ENCODE measurements around the gene TEX36.
"Not testable (repeated sequence)": the region's sequence is repeated elsewhere in the genome, so short reads cannot be mapped to it uniquely, and the experiment has no call there.

TEX36 gene

DNA sequence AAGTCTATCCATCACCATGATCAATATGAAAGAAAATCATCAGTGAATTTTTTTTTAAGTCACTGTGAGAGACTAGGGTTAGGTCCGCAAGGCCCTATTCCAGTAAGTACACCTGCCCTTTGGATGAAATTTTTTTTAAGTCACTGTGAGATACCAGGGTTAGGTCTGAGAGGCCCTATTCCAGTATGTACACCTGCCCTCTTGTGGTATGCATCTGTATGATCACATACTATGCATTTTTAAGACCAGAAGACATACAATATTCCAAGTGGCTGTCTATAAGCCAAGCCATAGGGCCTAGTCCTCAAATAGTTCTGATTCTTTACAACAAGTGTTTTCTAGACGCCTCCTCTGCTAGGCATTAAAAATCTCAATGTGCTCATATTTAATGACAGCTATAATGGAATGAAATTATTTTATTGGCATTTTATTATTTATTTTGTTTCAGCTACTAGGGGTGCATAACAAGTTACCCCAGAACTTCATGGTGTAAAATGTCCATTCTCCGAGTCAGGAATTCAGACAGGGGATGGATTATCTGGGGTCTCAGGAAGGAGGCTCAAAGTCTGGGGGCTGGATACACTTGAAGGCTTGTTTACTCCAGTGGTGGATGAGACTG, 53.1 kb downstream of the TEX36 start:
- peak; percentile 21 for DNase-seq (ENCODE audit: low spot score)

GRCh38 chr10:125628104-125629049, 54.6 kb downstream of the TEX36 start:
- no peak for DNase-seq (ENCODE audit: low spot score)

- no peak for DNase-seq (ENCODE audit: low spot score)
Observed at GRCh38 chr10:125627646-125628045, 55.3 kb downstream of the TEX36 start.

GRCh38 chr10:125626671-125627070, 56.3 kb downstream of the TEX36 start:
- no peak for DNase-seq (ENCODE audit: low spot score)

GRCh38 chr10:125625586-125625985, 57.4 kb downstream of the TEX36 start:
- DNase-seq (ENCODE audit: low spot score): no peak

- DNase-seq (ENCODE audit: low spot score): no peak
Observed at GRCh38 chr10:125624800-125625199, 58.2 kb downstream of the TEX36 start.

DNA sequence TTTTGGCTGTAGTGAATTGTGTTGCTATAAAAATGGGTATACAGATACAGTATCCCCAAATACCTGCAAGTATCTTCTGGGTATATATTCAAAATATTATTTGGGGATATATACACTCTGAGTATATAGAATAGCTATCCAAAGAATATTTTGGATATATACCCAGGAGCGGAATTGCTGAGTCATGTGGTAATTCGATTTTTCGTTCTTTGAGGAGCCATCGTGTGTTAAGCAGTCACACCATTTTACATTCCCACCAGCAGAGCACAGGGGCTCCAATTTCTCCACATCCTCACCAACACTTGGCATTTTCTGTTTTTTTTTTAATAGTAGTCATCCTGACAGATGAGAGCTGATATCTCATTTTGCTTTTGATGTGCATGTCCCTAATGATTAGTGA, 61.9 kb downstream of the TEX36 start:
- no peak for DNase-seq (ENCODE audit: low spot score)

- no peak for DNase-seq (ENCODE audit: low spot score)
Observed at GRCh38 chr10:125620401-125620800, 62.6 kb downstream of the TEX36 start.

DNA sequence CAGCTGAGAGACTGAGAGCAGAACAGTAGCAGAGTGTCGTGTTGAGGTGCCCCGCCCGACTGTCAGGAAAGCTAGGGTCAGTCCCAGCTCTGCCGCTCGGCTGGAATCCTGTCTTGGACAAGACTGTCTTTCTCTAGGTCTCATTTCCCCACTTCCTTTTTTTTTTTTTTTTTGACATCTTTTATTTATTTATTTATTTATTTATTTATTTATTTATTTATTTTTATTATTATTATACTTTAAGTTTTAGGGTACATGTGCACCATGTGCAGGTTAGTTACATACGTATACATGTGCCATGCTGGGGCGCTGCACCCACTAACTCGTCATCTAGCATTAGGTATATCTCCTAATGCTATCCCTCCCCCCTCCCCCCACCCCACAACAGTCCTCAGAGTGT, 69.9 kb downstream of the TEX36 start:
- DNase-seq (ENCODE audit: low spot score): not testable (repeated sequence)

- DNase-seq (ENCODE audit: low spot score): no peak
Observed at GRCh38 chr10:125611756-125612155, 71.2 kb downstream of the TEX36 start.

GRCh38 chr10:125611216-125611615, 71.7 kb downstream of the TEX36 start:
- DNase-seq (ENCODE audit: low spot score): no peak

- no peak for DNase-seq (ENCODE audit: low spot score)
Observed at GRCh38 chr10:125609859-125610258, 73.1 kb downstream of the TEX36 start.

GRCh38 chr10:125608474-125608873, 74.5 kb downstream of the TEX36 start:
- no peak for DNase-seq (ENCODE audit: low spot score)

GRCh38 chr10:125607689-125608290, 75.2 kb downstream of the TEX36 start:
- DNase-seq (ENCODE audit: low spot score): no peak

DNA sequence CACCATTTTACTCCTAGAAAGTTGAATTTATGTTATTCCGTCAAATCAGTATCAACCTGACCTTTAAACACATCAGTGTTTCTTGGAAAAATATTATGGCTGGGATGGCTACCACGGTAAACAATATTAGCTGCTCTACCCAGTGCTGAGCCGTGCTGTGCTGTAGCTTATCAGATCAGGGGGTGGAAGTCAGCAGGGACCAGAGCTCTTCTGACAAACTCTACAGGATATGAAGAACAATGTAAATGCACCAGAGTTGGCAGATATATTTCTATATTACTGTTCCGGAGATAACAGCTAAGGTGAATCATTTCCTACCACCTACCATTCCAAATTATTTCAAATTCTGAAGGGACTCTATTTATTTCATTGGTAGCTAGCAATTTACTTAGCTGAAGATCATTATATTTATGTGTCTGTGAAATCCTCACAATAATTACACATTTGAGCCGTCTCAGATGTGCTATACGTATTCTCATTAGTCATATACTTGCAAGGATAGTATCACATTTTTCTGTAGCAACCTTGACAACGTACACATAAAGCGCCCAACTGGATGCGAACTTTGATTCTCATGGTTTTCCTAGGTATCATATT, 76.5 kb downstream of the TEX36 start:
- no peak for DNase-seq (ENCODE audit: low spot score)
